Measurements from ENCODE around the gene PECR.

PECR gene

DNA sequence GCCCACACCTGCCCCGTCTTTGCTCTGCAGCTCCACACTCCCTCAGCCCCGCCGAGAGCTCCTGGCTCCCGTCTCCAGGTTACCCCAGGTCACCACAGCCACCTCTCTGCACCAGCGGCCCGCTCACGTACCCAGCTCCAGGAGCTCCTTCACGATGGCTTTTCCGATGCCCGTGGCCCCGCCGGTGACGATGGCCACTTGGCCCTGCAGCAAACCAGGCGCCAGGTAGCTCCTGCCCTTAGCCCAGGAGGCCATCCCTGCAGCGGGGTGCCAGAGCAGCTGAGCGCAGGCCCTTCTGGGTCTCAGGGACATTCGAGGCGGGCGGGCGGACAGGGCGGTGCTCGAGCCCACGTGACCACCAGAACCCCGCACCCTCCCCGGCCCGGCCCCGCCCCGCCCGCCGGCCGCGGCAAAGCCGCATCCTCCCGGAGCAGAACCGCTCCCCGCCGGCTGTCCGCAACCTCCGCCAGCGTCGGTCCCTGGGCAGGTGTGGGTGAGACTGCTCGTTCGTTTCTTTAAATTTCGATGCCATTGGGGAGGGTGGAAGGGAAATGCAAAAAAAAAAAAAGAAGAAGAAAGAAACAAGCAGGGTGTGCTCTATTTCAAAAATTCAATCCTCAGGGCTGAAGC is at the start of gene PECR, which contains the start of gene TMEM169:
TSS of gene PECR (minus strand) at position 323 of the 630 bp plus-strand sequence. CDS start at position 255, 68 bp downstream.
TSS of gene TMEM169 (plus strand) at position 433 of the 630 bp plus-strand sequence. CDS start 14,045 bp downstream, outside the sequence.
- DNase-seq = peak; percentile 70

DNA sequence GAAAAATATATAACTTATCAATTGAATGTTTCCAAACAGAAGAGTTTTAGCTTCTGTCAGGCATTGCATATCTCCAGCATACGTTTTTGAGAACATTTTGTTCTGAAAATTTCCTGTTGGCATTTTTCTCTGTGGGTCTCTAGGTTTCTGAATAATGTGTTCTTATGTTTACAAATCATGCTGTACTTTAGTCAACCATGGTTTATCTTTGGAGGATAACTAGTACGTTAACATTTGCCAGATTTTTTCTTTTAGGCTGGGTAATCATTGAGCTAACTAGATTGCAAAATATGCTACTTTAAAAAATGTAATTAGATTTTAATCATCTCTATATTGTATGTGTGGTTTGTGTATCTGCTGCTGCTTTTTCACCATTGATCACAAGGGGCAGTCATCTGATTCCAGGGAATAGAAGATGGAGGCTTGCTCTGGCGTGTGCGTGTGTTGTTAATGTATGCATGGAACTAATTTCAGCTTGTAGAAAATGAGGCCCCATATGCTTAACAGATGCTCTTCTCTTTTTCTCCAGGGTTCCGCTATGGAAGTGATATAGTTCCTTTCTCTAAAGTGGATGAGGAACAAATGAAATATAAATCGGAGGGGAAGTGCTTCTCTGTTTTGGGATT is 48.9 kb upstream of the PECR start:
- DNase-seq = no peak

DNA sequence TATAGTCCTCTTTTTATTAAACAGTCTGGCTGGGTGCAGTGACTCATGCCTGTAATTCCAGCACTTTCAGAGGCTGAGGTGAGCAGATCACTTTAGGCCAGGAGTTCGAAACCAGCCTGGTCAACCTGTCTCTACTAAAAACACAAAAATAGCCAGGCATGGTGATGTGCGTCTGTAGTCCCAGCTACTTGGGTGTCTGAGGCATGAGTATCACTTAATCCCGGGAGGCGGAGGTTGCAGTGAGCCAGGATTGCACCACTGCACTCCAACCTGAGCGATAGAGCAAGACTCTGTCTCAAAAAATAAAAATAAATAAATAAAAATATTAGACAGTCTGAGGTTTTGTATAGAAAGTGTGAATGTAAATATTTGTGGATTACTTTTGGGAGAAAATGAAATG is 45.3 kb upstream of the PECR start:
- no peak for DNase-seq

DNA sequence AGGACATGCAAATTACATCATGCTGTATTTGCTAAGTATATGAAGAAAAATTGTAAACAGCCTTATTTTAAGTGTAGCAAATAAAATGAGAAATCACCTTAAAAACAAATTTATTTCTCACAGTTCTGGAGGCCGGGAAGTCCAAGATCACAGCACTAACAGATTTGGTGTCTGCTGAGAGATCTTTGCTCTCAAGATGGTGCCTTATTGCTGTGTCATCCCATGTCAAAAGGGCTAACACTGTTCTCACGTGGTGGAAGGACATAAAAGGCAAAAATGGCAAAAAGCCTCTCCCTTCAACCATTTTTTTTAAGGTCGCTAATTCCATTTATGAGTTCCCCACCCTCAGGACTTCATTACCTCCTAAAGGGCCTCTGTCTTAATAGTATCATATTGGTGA is 39.6 kb upstream of the PECR start:
- no peak for DNase-seq

DNA sequence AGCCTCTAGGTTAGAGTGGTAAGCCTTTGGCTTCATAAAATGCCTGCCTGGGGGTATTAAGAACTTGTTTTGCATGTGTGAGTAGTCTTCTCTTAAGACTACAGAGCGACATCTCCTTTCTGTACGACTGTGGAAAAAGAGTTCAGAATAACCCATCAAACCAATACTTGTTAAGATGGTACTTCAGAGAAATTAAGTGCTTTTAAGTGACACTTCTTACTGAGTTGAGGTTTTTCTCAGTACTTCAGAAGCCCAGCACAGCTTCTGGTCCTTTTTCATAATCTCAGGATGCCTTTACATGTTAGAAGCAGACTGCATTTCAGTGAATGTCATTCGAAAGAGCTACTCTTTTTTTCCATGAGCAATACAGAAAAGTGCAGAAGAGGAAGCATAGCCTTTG is 38.4 kb upstream of the PECR start:
- DNase-seq = no peak

DNA sequence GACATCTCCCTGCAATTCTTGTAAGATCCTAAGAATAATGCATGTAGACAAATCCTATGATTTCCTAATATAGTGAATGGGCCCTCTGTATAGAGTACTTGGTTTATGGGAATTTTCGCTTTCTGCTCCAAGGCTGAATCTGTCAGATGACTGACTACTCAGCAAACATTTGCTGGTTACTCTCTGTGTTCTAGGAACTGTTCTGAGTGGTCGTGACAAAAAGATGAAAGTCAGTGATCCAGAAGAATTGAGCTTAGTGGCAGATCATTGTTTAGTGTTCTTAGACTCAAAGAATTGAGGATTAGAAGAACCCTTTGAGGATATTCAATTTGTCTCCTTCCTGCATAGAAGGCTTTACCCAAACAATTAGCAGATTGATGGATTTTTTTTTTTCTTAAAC is 37.5 kb upstream of the PECR start:
- DNase-seq = no peak

DNA sequence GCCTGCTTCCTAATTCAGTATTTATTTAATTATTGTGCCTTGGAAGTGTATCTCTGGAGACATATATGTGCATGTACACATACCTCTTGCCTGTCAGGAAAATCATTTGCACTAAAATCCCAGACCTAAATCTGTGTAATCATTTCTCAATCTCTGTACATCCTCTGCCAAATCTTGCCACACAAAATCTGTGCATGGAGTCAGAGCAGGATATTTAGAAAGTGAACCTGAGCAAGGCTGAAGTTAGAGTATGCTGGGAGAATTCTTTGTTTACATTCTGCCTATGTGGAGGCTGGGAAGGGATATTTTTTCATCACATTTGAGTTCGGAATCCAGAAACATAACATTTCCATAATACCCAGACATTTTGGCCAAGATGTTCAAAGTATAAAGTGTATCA is 36.9 kb upstream of the PECR start:
- no peak for DNase-seq

- DNase-seq = no peak
Measured at GRCh38 chr2:216117561-216118340, 36.1 kb upstream of the PECR start.

- no peak for DNase-seq
Measured at GRCh38 chr2:216116418-216116817, 34.8 kb upstream of the PECR start.

DNA sequence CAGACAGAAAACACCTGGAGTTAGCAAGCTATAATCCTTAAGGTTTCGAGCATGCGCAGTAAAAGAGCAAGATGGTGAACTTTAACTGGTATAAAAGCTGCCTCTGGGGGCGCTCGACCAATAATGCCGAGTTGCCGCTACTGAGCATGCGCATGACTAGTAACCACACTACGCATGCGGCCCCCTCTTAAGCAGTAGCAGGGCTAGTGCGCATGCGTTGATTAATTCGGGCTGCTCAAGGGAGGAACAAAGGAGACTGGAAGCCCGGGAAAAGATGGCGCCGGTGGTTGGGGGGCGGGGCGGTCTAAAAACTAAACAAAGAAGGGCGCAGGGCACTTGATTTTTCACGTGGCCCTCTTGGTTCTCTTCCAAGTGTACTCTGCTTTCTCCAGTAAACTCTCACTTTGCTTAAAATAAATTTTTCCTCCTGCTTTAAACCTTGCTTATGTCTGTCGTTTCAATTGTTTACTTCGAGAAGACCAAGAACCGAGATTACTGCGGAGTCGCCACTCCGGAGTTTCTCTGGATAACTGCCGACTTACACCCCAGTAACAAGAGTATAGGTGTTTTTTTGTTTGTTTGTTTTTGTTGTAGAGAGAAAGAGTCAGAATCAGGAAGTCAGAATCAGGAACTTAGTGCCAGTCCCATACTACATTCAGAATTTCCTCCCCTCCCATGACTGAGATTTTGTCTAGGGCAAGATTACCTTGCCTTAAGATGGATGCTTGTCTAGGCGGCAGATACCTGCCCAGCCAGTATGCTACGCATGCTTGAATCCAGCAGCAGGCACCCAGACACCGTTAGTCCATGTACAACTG is 33.3 kb upstream of the PECR start:
- peak; percentile 93 for DNase-seq

DNA sequence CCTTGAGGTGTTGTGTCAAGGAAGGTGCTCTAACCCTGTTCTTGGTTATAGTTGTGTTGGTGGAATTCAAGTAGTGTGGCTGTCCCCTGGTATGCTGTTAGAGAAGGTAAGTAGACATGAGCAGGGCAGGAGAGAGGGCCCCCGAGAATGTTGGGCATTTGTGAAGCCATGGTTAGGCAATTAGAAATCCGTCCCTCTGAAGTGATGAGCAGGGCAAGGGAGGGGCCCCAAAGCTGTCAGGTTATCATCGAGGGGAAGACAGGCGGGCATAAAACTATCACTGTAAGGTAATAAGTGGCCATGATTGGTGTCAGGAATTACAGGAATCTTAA is 32.7 kb upstream of the PECR start:
- DNase-seq = no peak

- DNase-seq = no peak
Measured at GRCh38 chr2:216113572-216113971, 32.0 kb upstream of the PECR start.

DNA sequence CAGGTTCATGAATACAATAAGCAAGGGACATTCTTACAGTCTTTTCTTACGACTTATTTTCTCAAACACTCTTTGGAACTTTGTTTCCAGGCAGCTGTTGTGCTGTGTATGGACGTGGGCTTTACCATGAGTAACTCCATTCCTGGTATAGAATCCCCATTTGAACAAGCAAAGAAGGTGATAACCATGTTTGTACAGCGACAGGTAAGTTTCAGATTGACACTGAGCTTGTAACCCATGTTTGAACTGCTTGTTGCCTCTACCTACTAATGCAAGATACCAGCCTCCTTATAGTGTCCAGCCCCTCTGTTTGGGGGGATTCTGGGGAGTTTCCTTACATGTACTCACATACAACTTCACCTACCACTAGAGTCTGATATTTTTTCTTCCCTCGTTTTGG is 31.3 kb upstream of the PECR start:
- DNase-seq = no peak

- no peak for DNase-seq
Measured at GRCh38 chr2:216111122-216111521, 29.5 kb upstream of the PECR start.

DNA sequence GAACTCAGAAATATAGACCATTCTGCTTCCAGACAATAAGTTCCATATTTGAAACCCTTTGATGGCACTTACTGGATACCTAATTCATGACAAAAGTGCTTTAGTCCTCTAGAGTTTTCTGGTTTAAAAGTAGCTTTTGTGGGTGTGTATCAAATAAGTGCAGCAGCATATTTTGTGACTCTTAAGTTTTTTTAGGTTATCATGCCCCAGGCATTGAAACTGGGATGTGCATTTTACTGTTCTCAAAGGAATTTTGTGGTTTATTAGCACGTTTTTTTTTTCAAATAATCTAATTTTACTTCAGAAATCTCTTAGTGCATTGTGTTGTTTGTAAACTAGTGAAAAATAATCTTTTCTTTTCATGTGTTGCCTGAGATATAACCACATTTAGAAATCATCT is 29.0 kb upstream of the PECR start:
- DNase-seq = no peak

GRCh38 chr2:216109962-216110614 is 28.5 kb upstream of the PECR start:
- DNase-seq = no peak

GRCh38 chr2:216108967-216109921 is 27.6 kb upstream of the PECR start, which contains the start of gene XRCC5:
Gene XRCC5 (plus strand): TSS chr2:216109348. CDS start chr2:216109437, 89 bp downstream.
- DNase-seq = peak; percentile 97

GRCh38 chr2:216108310-216108966 is 26.8 kb upstream of the PECR start:
- DNase-seq = no peak

DNA sequence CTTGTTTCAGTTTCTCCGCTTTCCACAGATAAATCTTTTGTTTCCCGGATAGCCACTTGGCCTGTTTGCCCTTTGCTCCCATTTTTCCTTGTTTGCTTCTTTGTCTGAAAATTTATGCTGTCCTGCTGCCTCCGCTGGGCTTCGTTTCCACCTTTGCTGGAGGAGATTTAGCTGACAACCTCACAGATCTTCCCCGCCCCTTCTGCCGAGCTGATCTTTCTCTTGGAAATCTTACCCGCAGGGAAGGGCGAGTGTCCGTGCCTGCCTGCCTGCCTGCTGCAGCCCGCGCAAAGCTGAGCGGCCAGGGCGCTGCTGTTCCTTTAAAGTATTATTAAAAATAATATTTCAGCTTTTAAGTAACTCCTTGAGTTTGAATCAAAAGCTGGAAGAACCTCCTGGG is 26.2 kb upstream of the PECR start:
- no peak for DNase-seq

GRCh38 chr2:216107320-216107719 is 25.7 kb upstream of the PECR start:
- DNase-seq = no peak

DNA sequence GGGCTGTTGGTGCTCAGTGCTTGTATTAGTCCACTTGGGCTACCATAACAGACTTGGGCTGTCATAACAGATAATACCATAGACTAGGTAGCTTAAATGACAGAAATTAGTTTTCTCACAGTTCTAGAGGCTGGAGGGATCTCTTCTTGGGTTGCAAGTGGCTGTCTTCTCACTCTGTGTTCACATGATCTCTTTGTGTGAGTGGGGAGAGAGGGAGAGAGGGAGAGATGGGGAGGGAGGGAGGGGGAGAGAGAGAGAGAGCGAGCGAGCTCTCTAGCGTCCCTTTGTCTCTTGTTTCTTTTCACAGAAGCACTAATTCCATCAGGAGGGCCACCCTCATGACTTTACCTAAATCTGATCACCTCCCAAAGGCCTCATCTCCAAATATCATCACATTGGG is 23.1 kb upstream of the PECR start:
- no peak for DNase-seq

Data from activated effector memory CD4-positive, alpha-beta T cell treated with Interleukin-2 at 50 U/mL for 16 hours (primary cell).